Lung (tissue), 12 donors: ENCODE measurements around the gene SAFB. TPM values are rescaled to one million over a fixed set of nuclear protein-coding genes. Genes with fewer than 3 reads are reported as not detected.

ENCODE experiments used
- ATAC-seq: fragments of 200-7000 bp; cut with Tn5 transposase; one replicate; pipeline ENCODE4 v1.9.1; 2020; ENCODE audit warnings: moderate number of reproducible peaks; ENCODE audit not compliant: insufficient read depth, low FRiP score
- DNase-seq, 3 donors: peaks; one replicate each; pipeline ENCODE4 v3.0.0-alpha.2; 2013 to 2017
- H3K27ac ChIP-seq, 2 donors: one replicate each; pipeline ENCODE4 v1.5.1; 2013; ENCODE audit warnings: mild to moderate bottlenecking in 2 of 2, moderate library complexity in 2 of 2, control low read depth in 1 of 2, inconsistent platforms in 1 of 2, low read depth in 1 of 2, low read length in 1 of 2
- H3K27me3 ChIP-seq, 3 donors: one replicate each; pipeline ENCODE4 v1.5.1; 2013; ENCODE audit warnings: low read length in 2 of 3; ENCODE audit not compliant: control insufficient read depth in 3 of 3, insufficient read depth in 3 of 3
- H3K36me3 ChIP-seq, 4 donors: one replicate each; pipeline ENCODE4 v1.5.1; 2013; ENCODE audit warnings: low read length in 4 of 4, mild to moderate bottlenecking in 1 of 4, moderate library complexity in 1 of 4; ENCODE audit not compliant: control insufficient read depth in 4 of 4, insufficient read depth in 4 of 4
- H3K4me1 ChIP-seq, 5 donors: one replicate each; pipeline ENCODE4 v1.5.1; 2013; ENCODE audit warnings: low read length in 5 of 5, mild to moderate bottlenecking in 2 of 5, moderate library complexity in 1 of 5; ENCODE audit not compliant: control insufficient read depth in 5 of 5, insufficient read depth in 5 of 5
- H3K4me3 ChIP-seq: one replicate; pipeline ENCODE4 v1.5.1; 2013; ENCODE audit warnings: mild to moderate bottlenecking, control low read depth, moderate library complexity
- H3K9ac ChIP-seq, 2 donors: one replicate each; pipeline ENCODE4 v1.5.1; 2013; ENCODE audit warnings: low read length in 2 of 2, control low read depth in 1 of 2; ENCODE audit not compliant: insufficient read depth in 1 of 2
- H3K9me3 ChIP-seq, 4 donors: one replicate each; pipeline ENCODE4 v1.5.1; 2013; ENCODE audit warnings: low read length in 3 of 4, mild to moderate bottlenecking in 1 of 4, moderate library complexity in 1 of 4; ENCODE audit not compliant: control insufficient read depth in 4 of 4, insufficient read depth in 3 of 4
- WGBS, 2 donors: extraction: QIAGEN DNeasy Blood & Tissue Kit; methylation state at CpG; one replicate each; pipeline ENCODE4 v1.1.7; 2013; 5-methylcytosine and 5-hydroxymethylcytosine counted together
- polyA plus RNA-seq, 2 donors: library from polyadenylated mRNA; stranded (reverse); fragments of 200-250 nt; gene quantifications; one replicate each; pipeline ENCODE4 v1.2.1, GENCODE V29; 2013
- total RNA-seq, 2 donors: library from RNA; depleted of rRNA in 1 of 2; stranded (reverse); fragments of >200 nt in 1 of 2; gene quantifications; one replicate each; pipeline ENCODE4 v1.2.1, GENCODE V29; 2014 to 2021
- TF ChIP-seq, protein P1 (sequence below): IDR thresholded peaks from 2 replicates; pipeline ENCODE4 v1.5.1; 2012; ENCODE audit warnings: mild to moderate bottlenecking; ENCODE audit errors: control extremely low read depth, extremely low read depth
- donor health status: control.
- donor health status: control.
- donor health status: Bipolar disorder and iron deficiency.
- donor health status: healthy.
- donor health status: DM: yes; HTN: yes; CAD: no.

Gene SAFB
- total and polyA plus RNA-seq, 4 donors = 59.5 to 130 (median 77.7) TPM

DNA sequence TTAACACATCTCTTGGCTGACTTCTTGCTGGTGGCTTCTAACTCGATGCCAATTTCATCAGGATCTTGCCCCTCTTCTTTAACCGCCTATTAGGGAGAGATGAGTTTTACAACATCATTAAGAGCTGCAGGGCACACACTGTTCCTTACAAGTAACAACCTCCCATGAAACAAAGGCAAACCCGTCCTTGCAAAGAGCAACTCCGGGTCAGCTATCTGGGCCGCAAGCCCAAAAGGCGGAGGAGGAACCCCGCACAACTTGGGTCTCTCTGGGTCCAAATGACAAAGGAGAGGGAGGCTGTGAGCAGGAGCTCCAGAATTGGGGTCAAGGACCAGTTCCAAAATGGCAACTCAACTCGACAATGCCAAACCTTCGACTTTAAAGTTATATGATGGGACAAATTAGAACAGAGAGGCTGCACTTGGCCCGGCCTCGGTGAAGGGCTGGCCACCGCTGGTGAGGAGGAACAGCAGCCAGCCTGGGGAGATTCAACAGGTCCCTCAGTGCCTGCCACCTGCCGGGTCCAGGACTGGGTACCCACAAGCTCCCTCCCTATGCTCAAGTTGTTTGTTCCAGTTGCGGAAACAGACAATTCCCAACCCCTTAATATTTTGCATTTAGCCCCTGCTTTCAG, 1.5 kb upstream of the SAFB start:
- Histone ChIP-seq H3K27ac (peak overlapping the region; percentile 88 to 95), H3K9me3 (no peaks in the 10 kb centered on the region), H3K4me1 (peaks cover 2 to 37% (median 25%) of the 10 kb centered on the region in 5 donors), H3K9ac (peak overlapping the region; percentile 37 to 59), H3K36me3 (peaks cover 0 to 31% (median 20%) of the 10 kb centered on the region in 4 donors), H3K4me3 (peak overlapping the region; percentile 91), H3K27me3 (no peaks in the 10 kb centered on the region)
- ATAC-seq (no peak), DNase-seq (peak in 2 of 3 donors; percentile 9 to 10)
- TF ChIP-seq, protein P1, sequence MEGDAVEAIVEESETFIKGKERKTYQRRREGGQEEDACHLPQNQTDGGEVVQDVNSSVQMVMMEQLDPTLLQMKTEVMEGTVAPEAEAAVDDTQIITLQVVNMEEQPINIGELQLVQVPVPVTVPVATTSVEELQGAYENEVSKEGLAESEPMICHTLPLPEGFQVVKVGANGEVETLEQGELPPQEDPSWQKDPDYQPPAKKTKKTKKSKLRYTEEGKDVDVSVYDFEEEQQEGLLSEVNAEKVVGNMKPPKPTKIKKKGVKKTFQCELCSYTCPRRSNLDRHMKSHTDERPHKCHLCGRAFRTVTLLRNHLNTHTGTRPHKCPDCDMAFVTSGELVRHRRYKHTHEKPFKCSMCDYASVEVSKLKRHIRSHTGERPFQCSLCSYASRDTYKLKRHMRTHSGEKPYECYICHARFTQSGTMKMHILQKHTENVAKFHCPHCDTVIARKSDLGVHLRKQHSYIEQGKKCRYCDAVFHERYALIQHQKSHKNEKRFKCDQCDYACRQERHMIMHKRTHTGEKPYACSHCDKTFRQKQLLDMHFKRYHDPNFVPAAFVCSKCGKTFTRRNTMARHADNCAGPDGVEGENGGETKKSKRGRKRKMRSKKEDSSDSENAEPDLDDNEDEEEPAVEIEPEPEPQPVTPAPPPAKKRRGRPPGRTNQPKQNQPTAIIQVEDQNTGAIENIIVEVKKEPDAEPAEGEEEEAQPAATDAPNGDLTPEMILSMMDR = no peak
- 35 to 59% methylated on average over 14 of the region's 14 CpGs for WGBS, 2 donors

DNA sequence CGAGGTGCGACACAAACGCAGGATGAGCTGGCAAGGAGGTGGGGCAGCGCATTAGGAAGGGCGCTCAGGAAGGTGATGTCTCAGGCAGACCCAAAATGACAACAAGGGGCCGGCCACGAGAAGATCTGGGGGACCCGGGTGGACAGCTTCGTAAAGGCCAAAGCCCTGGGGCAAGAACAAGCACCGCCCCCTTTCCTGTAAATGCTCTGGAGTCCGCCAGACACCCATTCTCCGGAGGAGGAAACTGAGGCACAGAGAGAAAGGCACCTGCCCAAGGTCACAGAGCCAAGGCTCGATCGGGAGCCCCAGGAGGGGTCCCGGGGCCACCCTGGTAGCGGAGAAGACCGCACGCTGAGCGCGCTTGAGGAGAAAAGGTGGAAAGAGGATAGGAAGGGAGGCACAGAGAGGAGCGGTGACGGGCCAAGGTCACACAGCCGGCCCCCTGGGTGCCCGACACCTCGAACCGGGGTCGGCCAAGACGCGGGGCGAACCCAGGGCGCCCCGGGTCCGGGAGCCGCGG, 878 bp upstream of the SAFB start:
- Histone ChIP-seq H3K27me3 (no peaks in the 10 kb centered on the region), H3K4me1 (peaks cover 2 to 37% (median 27%) of the 10 kb centered on the region in 5 donors), H3K4me3 (peak overlapping the region; percentile 91), H3K36me3 (peaks cover 0 to 37% (median 25%) of the 10 kb centered on the region in 4 donors), H3K27ac (peak overlapping the region; percentile 88 to 95), H3K9me3 (no peaks in the 10 kb centered on the region), H3K9ac (peak overlapping the region; percentile 37 to 59)
- DNase-seq (peak; percentile 12 to 19 (median 13)), ATAC-seq (no peak)
- TF ChIP-seq, protein P1 = no peak
- WGBS, 2 donors = 0 to 1% methylated on average over 21 to 35 of the region's 35 CpGs

DNA sequence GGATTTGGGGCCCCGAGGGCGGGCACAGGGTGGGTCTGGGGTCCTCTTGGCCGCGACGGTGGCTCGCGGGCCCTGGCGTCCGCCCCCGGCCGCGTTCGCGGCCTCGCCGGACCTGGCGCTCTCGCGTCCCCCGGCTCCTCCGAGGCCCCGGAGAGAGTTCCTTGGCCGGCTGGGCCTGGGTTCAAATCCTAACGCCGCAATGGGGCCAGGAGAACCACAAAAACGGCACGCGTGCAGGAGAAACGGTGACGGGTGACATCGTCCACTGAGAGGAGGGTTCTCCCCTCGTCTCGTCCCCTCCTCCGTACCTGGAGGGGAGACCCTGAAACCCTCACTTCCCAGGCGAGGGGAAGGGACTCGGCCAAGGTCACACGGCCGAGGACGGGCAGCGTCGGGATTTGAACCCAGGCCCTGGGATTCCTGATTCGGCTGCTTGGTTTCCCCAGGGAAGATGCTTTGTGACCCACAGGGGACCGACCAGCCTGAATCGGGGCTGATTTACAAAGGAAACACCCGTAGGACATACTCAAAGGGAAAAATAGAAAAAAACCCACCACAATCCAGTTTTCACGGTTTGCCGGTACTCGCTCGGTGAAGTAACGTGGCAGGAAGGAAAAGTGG, 624 bp downstream of the SAFB start:
- peak overlapping the region; percentile 88 to 93 for H3K27ac ChIP-seq
- WGBS, 2 donors = 0 to 1% methylated on average over 31 to 50 of the region's 50 CpGs
- no peaks in the 10 kb centered on the region for H3K9me3 ChIP-seq
- no peaks in the 10 kb centered on the region for H3K27me3 ChIP-seq
- H3K9ac ChIP-seq = peak overlapping the region; percentile 79 to 92
- H3K4me3 ChIP-seq = peak overlapping the region; percentile 99
- H3K36me3 ChIP-seq = peaks cover 6 to 40% (median 29%) of the 10 kb centered on the region in 4 donors
- H3K4me1 ChIP-seq = peaks cover 3 to 44% (median 30%) of the 10 kb centered on the region in 5 donors
- DNase-seq = peak; percentile 23 to 30 (median 29)
- ATAC-seq = no peak
- TF ChIP-seq, protein P1 = no peak
